Limb (tissue), 2 donors: ENCODE data around the gene DPYD.

Experiments
- DNase-seq, 2 donors: peaks; one replicate each; pipeline ENCODE4 v3.0.0-alpha.2; 2016; ENCODE audit errors: extremely low spot score in 2 of 2

The DPYD gene

GRCh38 chr1:97212671-97213070, 708.2 kb downstream of the DPYD start:
- DNase-seq, result no peak

GRCh38 chr1:97210307-97210706, 710.5 kb downstream of the DPYD start:
- DNase-seq, result no peak

GRCh38 chr1:97209381-97209957, 711.4 kb downstream of the DPYD start:
- DNase-seq, result no peak

- no peak for DNase-seq
Observed at GRCh38 chr1:97207868-97208267, 713.0 kb downstream of the DPYD start.

- DNase-seq, result no peak
Observed at GRCh38 chr1:97204468-97204867, 716.4 kb downstream of the DPYD start.

GRCh38 chr1:97202481-97203380, 718.1 kb downstream of the DPYD start:
- DNase-seq, result no peak

GRCh38 chr1:97201641-97202040, 719.2 kb downstream of the DPYD start:
- no peak for DNase-seq

- no peak for DNase-seq
Observed at GRCh38 chr1:97200595-97200994, 720.2 kb downstream of the DPYD start.

GRCh38 chr1:97196825-97197516, 723.9 kb downstream of the DPYD start:
- no peak for DNase-seq

GRCh38 chr1:97192872-97193572, 727.8 kb downstream of the DPYD start:
- DNase-seq, result no peak

GRCh38 chr1:97190326-97190725, 730.5 kb downstream of the DPYD start:
- no peak for DNase-seq

- DNase-seq, result no peak
Observed at GRCh38 chr1:97186381-97186780, 734.5 kb downstream of the DPYD start.

- DNase-seq, result no peak
Observed at GRCh38 chr1:97174039-97174704, 746.7 kb downstream of the DPYD start.

GRCh38 chr1:97170300-97170699, 750.5 kb downstream of the DPYD start:
- DNase-seq, result no peak

GRCh38 chr1:97168056-97168455, 752.8 kb downstream of the DPYD start:
- DNase-seq, result no peak

- no peak for DNase-seq
Observed at GRCh38 chr1:97167246-97167645, 753.6 kb downstream of the DPYD start.

GRCh38 chr1:97166626-97167025, 754.2 kb downstream of the DPYD start:
- no peak for DNase-seq

GRCh38 chr1:97164276-97164639, 756.6 kb downstream of the DPYD start:
- no peak for DNase-seq

- DNase-seq, result no peak
Observed at GRCh38 chr1:97163591-97164275, 757.1 kb downstream of the DPYD start.

GRCh38 chr1:97160818-97161217, 760.0 kb downstream of the DPYD start:
- no peak for DNase-seq

GRCh38 chr1:97159342-97159741, 761.5 kb downstream of the DPYD start:
- DNase-seq, result no peak
